ENCODE results near the gene KRT33B. TPM values are rescaled to one million over a fixed set of nuclear protein-coding genes. Genes with fewer than 3 reads are reported as not detected.

The KRT33B gene
- total and polyA plus RNA-seq, 10 of the 15 experiments (the other 5 are each of a cell fraction or from before 2014, with no cell fraction given) = not detected

DNA sequence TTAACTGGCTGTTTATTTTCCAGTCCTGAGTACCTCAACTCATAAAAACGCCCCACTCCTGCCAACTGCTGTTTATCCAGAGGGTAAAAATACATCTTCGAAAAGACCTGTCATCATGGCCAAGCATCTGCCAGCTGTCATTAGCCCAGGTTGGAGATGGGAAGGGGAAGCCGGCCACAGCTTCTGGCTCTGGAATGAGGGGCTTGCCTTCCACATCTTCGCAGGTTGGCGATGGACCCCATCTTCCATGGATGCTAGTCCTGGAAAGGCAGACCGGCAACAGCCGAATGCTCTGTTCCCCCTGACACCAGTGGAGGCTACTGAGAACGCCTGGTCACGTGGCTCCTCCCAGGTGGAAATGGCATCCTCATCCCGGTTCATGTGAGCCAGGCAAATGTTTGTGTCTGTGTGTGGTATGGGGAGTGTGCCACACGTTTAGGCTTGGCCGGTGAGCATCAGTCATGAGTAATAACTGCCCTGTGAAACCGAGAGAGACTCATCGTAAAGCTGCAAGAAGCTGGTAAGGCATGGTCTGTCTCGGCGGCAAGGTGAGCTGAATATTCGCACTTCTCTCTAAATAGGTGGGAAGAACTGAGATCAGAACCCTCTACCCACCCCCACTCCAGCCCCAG lies 53.7 kb downstream of the KRT33B start (continued):
- no peak for TF ChIP-seq TAF1 (IDR thresholded peaks at IDR 0.05; ENCODE audit: borderline replicate concordance, low read depth, low read length)
- TF ChIP-seq PML (IDR thresholded peaks at IDR 0.05; ENCODE audit: low read length) = no peak
- TF ChIP-seq FOXM1 (IDR thresholded peaks at IDR 0.05; ENCODE audit: low read depth, low read length) = no peak

DNA sequence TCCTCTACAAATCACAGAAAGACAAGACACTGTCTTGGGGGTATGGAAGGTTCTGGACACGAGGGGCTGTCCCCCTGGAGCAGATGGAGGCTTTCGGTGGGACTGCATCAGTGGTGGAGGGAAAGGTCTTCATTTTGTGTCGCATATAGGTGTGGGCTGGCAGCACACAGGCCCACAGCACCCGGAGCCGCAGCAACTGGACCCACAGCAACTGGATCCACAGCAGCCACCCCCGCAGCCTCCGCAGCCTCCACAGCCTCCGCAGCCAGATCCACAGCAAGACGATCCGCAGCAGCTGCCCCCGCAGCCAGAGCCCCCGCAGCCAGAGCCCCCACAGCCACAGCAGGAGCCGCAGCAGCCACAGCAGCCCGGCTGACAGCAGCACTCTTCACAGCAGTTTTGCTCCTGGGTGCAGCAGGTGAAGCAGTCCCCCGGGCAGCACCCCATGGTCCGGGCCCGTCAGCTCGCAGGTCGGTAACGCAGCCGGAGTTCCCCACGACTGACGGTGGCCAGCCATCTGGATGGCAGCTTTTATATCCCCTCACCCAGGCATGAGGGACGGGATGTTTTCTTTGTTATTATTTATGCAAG lies 54.3 kb downstream of the KRT33B start, which contains the start of gene KRTAP17-1:
TSS of gene KRTAP17-1 (minus strand) at position 507 of the 591 bp plus-strand sequence. CDS start at position 447, 60 bp downstream.
- 54% methylated on average over 24 of the region's 24 CpGs for WGBS (ENCODE audit: insufficient coverage, insufficient replicate concordance, low lambda C conversion rate, missing lambda C conversion rate)
- ATAC-seq (no peak), FAIRE-seq (no peak), DNase-seq (ENCODE audit: low read depth, low spot score) (no peak)
- ChIA-PET CTCF (no interaction called here), RAD21 (ENCODE audit: unreplicated experiment) (no interaction called here), POLR2A (no interaction called here), SMC1A (ENCODE audit: uncharacterized antibody, unreplicated experiment) (no interaction called here)
- Histone ChIP-seq H3K4me1 (ENCODE audit: control insufficient read depth, insufficient read depth, low read length) (no peaks in the 10 kb centered on the region), H3K4me2 (ENCODE audit: control insufficient read depth, insufficient read depth) (no peak within 1 kb of the TSS), H3K9ac (ENCODE audit: control insufficient read depth, insufficient read depth, low read length) (no peak within 1 kb of the TSS), H3K9me3 (replicated peaks; ENCODE audit: control insufficient read depth, insufficient read depth, low read length) (no peaks in the 10 kb centered on the region; the same call in 2 of the 3 replicates), H3K36me3 (ENCODE audit: control insufficient read depth in 2 of 2, insufficient read depth in 2 of 2, low read length in 1 of 2) (no peaks in the 10 kb centered on the region), H4K20me1 (ENCODE audit: control insufficient read depth, insufficient read depth) (no peaks in the 10 kb centered on the region), H2AFZ (ENCODE audit: control insufficient read depth, low read depth, low read length) (no peak within 1 kb of the TSS), H3K79me2 (ENCODE audit: control insufficient read depth, insufficient read depth, low read length) (no peaks in the 10 kb centered on the region), H3K27me3 (replicated peaks in 1 of 2; ENCODE audit: control insufficient read depth in 2 of 2, insufficient read depth in 2 of 2, low read length in 1 of 2) (no peaks in the 10 kb centered on the region), H3K27ac (ENCODE audit: control insufficient read depth, insufficient read depth) (no peak within 1 kb of the TSS), H3K4me3 (no peak within 1 kb of the TSS)
- intact Hi-C loops (cut with micrococcal nuclease; ENCODE audit: unreplicated experiment) = no loop called here
- TF ChIP-seq POLR2A (IDR thresholded peaks at IDR 0.05; ENCODE audit: low read depth, low read length) = no peak
- no peak for TF ChIP-seq ZNF217 (IDR thresholded peaks at IDR 0.05)
- TF ChIP-seq RB1 (IDR thresholded peaks at IDR 0.05; ENCODE audit: borderline replicate concordance) = no peak
- no peak for TF ChIP-seq TCF7 (IDR thresholded peaks at IDR 0.05; ENCODE audit: borderline replicate concordance)
- no peak for TF ChIP-seq NRF1 (conservative IDR thresholded peaks at IDR 0.05; ENCODE audit: low read depth, low read length)
- TF ChIP-seq HDGF (IDR thresholded peaks at IDR 0.05) = no peak
- TF ChIP-seq POLR2AphosphoS2 (IDR thresholded peaks at IDR 0.05; ENCODE audit: low read depth, low read length) = no peak
- no peak for TF ChIP-seq SMC3 (IDR thresholded peaks at IDR 0.05; ENCODE audit: borderline replicate concordance, low read length)
- in situ Hi-C loops (cut with MboI) = no loop called here
- BruUV-seq (replicated peaks) = no TSS peak

Other genes with a start within 250 kb of the KRT33B start
Only the 7 nearest of the 32 such genes appear.
- gene KRTAP29-1, start 67.0 kb downstream of the KRT33B start, total RNA-seq (2014; rRNA removed) = not detected in 2 replicates
- not detected in 2 replicates for gene KRTAP29-1, start 67.0 kb downstream of the KRT33B start, total RNA-seq (2014; rRNA removed; fragmentation: Illumina TruSeq; extraction: Trizol)
- not detected in 2 replicates for gene KRTAP29-1, start 67.0 kb downstream of the KRT33B start, total RNA-seq (2021)
- 1.1 and 1.9 TPM in 2 replicates for gene KRTAP29-1, start 67.0 kb downstream of the KRT33B start, polyA plus RNA-seq (2011; rRNA removed)
- not detected in 2 replicates for gene KRTAP29-1, start 67.0 kb downstream of the KRT33B start, polyA plus RNA-seq (2014; fragmentation: Illumina TruSeq; extraction: Trizol)
- gene KRTAP29-1, start 67.0 kb downstream of the KRT33B start, polyA plus RNA-seq (2014; fragmentation: Nextera tagmentation; extraction: Ambion mirVana) = not detected
- not detected in 2 replicates for gene KRTAP29-1, start 67.0 kb downstream of the KRT33B start, polyA plus RNA-seq (2014; rRNA removed)
- gene KRTAP29-1, start 67.0 kb downstream of the KRT33B start, polyA plus RNA-seq (2016; fragmentation: Nextera tagmentation; extraction: Ambion mirVana) = not detected
- not detected in 2 replicates for gene KRTAP16-1, start 60.5 kb downstream of the KRT33B start, total RNA-seq (2014; rRNA removed)
- gene KRTAP16-1, start 60.5 kb downstream of the KRT33B start, total RNA-seq (2014; rRNA removed; fragmentation: Illumina TruSeq; extraction: Trizol) = not detected in 2 replicates
- not detected in 2 replicates for gene KRTAP16-1, start 60.5 kb downstream of the KRT33B start, total RNA-seq (2021)
- 0.16 and 0.23 TPM in 2 replicates for gene KRTAP16-1, start 60.5 kb downstream of the KRT33B start, polyA plus RNA-seq (2011; rRNA removed)
- not detected in 2 replicates for gene KRTAP16-1, start 60.5 kb downstream of the KRT33B start, polyA plus RNA-seq (2014; fragmentation: Illumina TruSeq; extraction: Trizol)
- gene KRTAP16-1, start 60.5 kb downstream of the KRT33B start, polyA plus RNA-seq (2014; fragmentation: Nextera tagmentation; extraction: Ambion mirVana) = not detected
- gene KRTAP16-1, start 60.5 kb downstream of the KRT33B start, polyA plus RNA-seq (2014; rRNA removed) = not detected in 2 replicates
- gene KRTAP16-1, start 60.5 kb downstream of the KRT33B start, polyA plus RNA-seq (2016; fragmentation: Nextera tagmentation; extraction: Ambion mirVana) = not detected
- 0.17 TPM in 1 of 2 replicates, not detected in the other for gene KRTAP17-1, start 54.1 kb downstream of the KRT33B start, total RNA-seq (2014; rRNA removed)
- not detected in 2 replicates for gene KRTAP17-1, start 54.1 kb downstream of the KRT33B start, total RNA-seq (2014; rRNA removed; fragmentation: Illumina TruSeq; extraction: Trizol)
- gene KRTAP17-1, start 54.1 kb downstream of the KRT33B start, total RNA-seq (2021) = not detected in 2 replicates
- 4.9 and 5.7 TPM in 2 replicates for gene KRTAP17-1, start 54.1 kb downstream of the KRT33B start, polyA plus RNA-seq (2011; rRNA removed)
- not detected in 2 replicates for gene KRTAP17-1, start 54.1 kb downstream of the KRT33B start, polyA plus RNA-seq (2014; fragmentation: Illumina TruSeq; extraction: Trizol)
- not detected for gene KRTAP17-1, start 54.1 kb downstream of the KRT33B start, polyA plus RNA-seq (2014; fragmentation: Nextera tagmentation; extraction: Ambion mirVana)
- gene KRTAP17-1, start 54.1 kb downstream of the KRT33B start, polyA plus RNA-seq (2014; rRNA removed) = not detected in 2 replicates
- gene KRTAP17-1, start 54.1 kb downstream of the KRT33B start, polyA plus RNA-seq (2016; fragmentation: Nextera tagmentation; extraction: Ambion mirVana) = under 1 TPM in 1 of 2 experiments, not detected in 1; 0.16 TPM
- not detected in 2 replicates for gene KRT33A, start 19.0 kb downstream of the KRT33B start, total RNA-seq (2014; rRNA removed)
- gene KRT33A, start 19.0 kb downstream of the KRT33B start, total RNA-seq (2014; rRNA removed; fragmentation: Illumina TruSeq; extraction: Trizol) = not detected in 2 replicates
- not detected in 2 replicates for gene KRT33A, start 19.0 kb downstream of the KRT33B start, total RNA-seq (2021)
- not detected in 2 replicates for gene KRT33A, start 19.0 kb downstream of the KRT33B start, polyA plus RNA-seq (2011; rRNA removed)
- not detected in 2 replicates for gene KRT33A, start 19.0 kb downstream of the KRT33B start, polyA plus RNA-seq (2014; fragmentation: Illumina TruSeq; extraction: Trizol)
- gene KRT33A, start 19.0 kb downstream of the KRT33B start, polyA plus RNA-seq (2014; fragmentation: Nextera tagmentation; extraction: Ambion mirVana) = not detected
- not detected in 2 replicates for gene KRT33A, start 19.0 kb downstream of the KRT33B start, polyA plus RNA-seq (2014; rRNA removed)
- gene KRT33A, start 19.0 kb downstream of the KRT33B start, polyA plus RNA-seq (2016; fragmentation: Nextera tagmentation; extraction: Ambion mirVana) = not detected
- gene KRT34, start 12.5 kb upstream of the KRT33B start, total RNA-seq (2014; rRNA removed) = not detected in 2 replicates
- not detected in 2 replicates for gene KRT34, start 12.5 kb upstream of the KRT33B start, total RNA-seq (2014; rRNA removed; fragmentation: Illumina TruSeq; extraction: Trizol)
- gene KRT34, start 12.5 kb upstream of the KRT33B start, total RNA-seq (2021) = not detected in 2 replicates
- gene KRT34, start 12.5 kb upstream of the KRT33B start, polyA plus RNA-seq (2011; rRNA removed) = not detected in 2 replicates
- not detected in 2 replicates for gene KRT34, start 12.5 kb upstream of the KRT33B start, polyA plus RNA-seq (2014; fragmentation: Illumina TruSeq; extraction: Trizol)
- gene KRT34, start 12.5 kb upstream of the KRT33B start, polyA plus RNA-seq (2014; fragmentation: Nextera tagmentation; extraction: Ambion mirVana) = not detected
- gene KRT34, start 12.5 kb upstream of the KRT33B start, polyA plus RNA-seq (2014; rRNA removed) = 0.05 TPM in 1 of 2 replicates, not detected in the other
- not detected for gene KRT34, start 12.5 kb upstream of the KRT33B start, polyA plus RNA-seq (2016; fragmentation: Nextera tagmentation; extraction: Ambion mirVana)
- not detected in 2 replicates for gene KRT31, start 27.8 kb upstream of the KRT33B start, total RNA-seq (2014; rRNA removed)
- gene KRT31, start 27.8 kb upstream of the KRT33B start, total RNA-seq (2014; rRNA removed; fragmentation: Illumina TruSeq; extraction: Trizol) = not detected in 2 replicates
- gene KRT31, start 27.8 kb upstream of the KRT33B start, total RNA-seq (2021) = not detected in 2 replicates
- not detected in 2 replicates for gene KRT31, start 27.8 kb upstream of the KRT33B start, polyA plus RNA-seq (2011; rRNA removed)
- gene KRT31, start 27.8 kb upstream of the KRT33B start, polyA plus RNA-seq (2014; fragmentation: Illumina TruSeq; extraction: Trizol) = not detected in 2 replicates
- gene KRT31, start 27.8 kb upstream of the KRT33B start, polyA plus RNA-seq (2014; fragmentation: Nextera tagmentation; extraction: Ambion mirVana) = not detected
- not detected in 2 replicates for gene KRT31, start 27.8 kb upstream of the KRT33B start, polyA plus RNA-seq (2014; rRNA removed)
- gene KRT31, start 27.8 kb upstream of the KRT33B start, polyA plus RNA-seq (2016; fragmentation: Nextera tagmentation; extraction: Ambion mirVana) = not detected
- not detected in 2 replicates for gene KRT37, start 54.8 kb upstream of the KRT33B start, total RNA-seq (2014; rRNA removed)
- gene KRT37, start 54.8 kb upstream of the KRT33B start, total RNA-seq (2014; rRNA removed; fragmentation: Illumina TruSeq; extraction: Trizol) = not detected in 2 replicates
- gene KRT37, start 54.8 kb upstream of the KRT33B start, total RNA-seq (2021) = not detected in 2 replicates
- not detected in 2 replicates for gene KRT37, start 54.8 kb upstream of the KRT33B start, polyA plus RNA-seq (2011; rRNA removed)
- gene KRT37, start 54.8 kb upstream of the KRT33B start, polyA plus RNA-seq (2014; fragmentation: Illumina TruSeq; extraction: Trizol) = not detected in 2 replicates
- not detected for gene KRT37, start 54.8 kb upstream of the KRT33B start, polyA plus RNA-seq (2014; fragmentation: Nextera tagmentation; extraction: Ambion mirVana)
- gene KRT37, start 54.8 kb upstream of the KRT33B start, polyA plus RNA-seq (2014; rRNA removed) = not detected in 2 replicates
- gene KRT37, start 54.8 kb upstream of the KRT33B start, polyA plus RNA-seq (2016; fragmentation: Nextera tagmentation; extraction: Ambion mirVana) = not detected

All from GM12878 (cell line).